WI38 (cell line): Measurements from ENCODE around the gene NMUR1.
A peak's percentile ranks its signal among the peaks of the same experiment; 100 is the strongest.

Experiments used
- H3K4me3 ChIP-seq: 2 replicates; pipeline ENCODE4 v1.5.1; 2011; ENCODE audit warnings: low read depth, mild to moderate bottlenecking, control low read depth, low read length
- CTCF ChIP-seq: IDR thresholded peaks from 2 replicates; pipeline ENCODE4 v1.5.1; 2012; ENCODE audit warnings: low read depth, mild to moderate bottlenecking, control low read depth, low read length

NMUR1 gene

DNA sequence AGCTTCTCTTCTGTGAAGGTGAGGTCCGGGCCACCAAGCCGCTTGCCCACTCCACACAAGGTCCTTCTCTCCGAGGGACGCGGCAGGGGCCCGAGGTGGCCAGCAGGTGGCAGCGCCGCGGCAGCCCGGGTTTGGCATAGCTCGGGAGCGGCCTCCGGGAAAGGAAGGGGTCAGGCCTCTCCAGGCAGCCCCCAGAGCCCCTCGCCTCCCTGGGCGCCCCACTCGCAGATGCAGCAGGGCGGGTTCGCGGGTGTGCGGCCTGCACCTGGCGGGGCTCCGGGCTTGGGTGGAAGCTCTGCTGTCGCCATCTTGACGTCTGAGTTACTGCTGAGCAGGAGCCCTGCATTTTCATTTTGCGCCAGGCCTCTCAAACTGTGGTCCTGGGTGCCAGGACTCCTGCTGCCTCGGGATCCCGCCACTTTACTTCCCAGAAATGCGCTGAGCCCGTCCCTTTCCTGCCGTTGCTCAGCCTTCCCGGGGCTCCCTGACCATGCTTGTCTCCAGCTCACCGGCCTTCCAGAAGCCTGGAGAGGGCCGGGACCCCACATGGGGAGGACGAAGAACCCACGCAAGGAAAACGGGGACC lies 47.3 kb downstream of the NMUR1 start:
- TF ChIP-seq CTCF, result peak; percentile 92
- H3K4me3 ChIP-seq, result no peak overlapping the region

DNA sequence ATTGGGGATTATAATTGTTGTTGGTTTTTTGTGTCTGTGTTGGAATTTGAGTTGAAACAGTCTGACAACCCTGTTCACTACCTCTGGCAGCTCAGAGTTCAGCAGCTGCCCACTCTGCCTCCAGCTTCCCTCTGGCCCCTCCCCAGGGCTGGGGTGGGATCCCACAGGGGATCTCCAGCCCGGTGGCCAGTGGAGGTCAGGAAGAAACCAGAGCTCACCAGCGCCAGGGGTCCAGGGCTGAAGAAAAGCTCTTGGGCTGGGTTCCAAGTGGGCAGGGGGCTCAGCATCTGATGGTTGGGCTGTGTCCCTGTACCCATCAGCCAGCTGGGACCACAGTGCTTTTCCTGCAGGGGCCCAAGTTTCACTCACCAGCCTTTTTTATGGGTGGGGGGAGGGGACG lies 49.5 kb downstream of the NMUR1 start:
- H3K4me3 ChIP-seq, result no peak overlapping the region
- TF ChIP-seq CTCF, result no peak

- no peak for TF ChIP-seq CTCF
- no peak overlapping the region for H3K4me3 ChIP-seq
Measured at GRCh38 chr2:231479455-231479854, 50.8 kb downstream of the NMUR1 start.

DNA sequence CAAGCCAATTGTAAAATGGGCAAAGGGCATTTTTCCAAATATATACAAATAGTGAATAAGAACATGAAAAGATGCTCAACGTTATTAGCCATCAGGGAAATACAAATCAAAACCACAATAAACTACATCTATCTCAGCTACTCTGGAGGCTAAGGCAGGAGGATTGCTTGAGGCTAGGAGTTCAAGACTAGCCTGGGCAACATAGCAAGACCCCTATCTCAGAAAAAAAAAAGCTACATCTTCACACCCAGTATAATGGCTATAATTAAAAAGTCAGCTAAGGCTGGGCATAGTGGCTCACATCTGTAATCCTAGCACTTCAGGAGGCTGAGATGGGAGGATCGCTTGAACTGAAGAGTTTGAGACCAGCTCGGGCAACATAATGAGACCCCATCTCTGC lies 53.3 kb downstream of the NMUR1 start:
- H3K4me3 ChIP-seq, result no peak overlapping the region
- TF ChIP-seq CTCF, result no peak

GRCh38 chr2:231475965-231476364 lies 54.3 kb downstream of the NMUR1 start:
- H3K4me3 ChIP-seq, result no peak overlapping the region
- TF ChIP-seq CTCF, result no peak
